DMS153 treated with DMSO at 0.1 percent for 48 hours (cell line): ENCODE data around the gene CD300A.

Experiments used
- DNase-seq: peaks from one replicate; lab custom pipeline; 2025; ENCODE audit not compliant: unreplicated experiment; lab: John Stamatoyannopoulos, UW

The CD300A gene

GRCh38 chr17:74466111-74466827 lies at the start of gene CD300A:
Gene CD300A (plus strand): TSS chr17:74466634. CDS start chr17:74466704, 70 bp downstream.
- no peak for DNase-seq

DNA sequence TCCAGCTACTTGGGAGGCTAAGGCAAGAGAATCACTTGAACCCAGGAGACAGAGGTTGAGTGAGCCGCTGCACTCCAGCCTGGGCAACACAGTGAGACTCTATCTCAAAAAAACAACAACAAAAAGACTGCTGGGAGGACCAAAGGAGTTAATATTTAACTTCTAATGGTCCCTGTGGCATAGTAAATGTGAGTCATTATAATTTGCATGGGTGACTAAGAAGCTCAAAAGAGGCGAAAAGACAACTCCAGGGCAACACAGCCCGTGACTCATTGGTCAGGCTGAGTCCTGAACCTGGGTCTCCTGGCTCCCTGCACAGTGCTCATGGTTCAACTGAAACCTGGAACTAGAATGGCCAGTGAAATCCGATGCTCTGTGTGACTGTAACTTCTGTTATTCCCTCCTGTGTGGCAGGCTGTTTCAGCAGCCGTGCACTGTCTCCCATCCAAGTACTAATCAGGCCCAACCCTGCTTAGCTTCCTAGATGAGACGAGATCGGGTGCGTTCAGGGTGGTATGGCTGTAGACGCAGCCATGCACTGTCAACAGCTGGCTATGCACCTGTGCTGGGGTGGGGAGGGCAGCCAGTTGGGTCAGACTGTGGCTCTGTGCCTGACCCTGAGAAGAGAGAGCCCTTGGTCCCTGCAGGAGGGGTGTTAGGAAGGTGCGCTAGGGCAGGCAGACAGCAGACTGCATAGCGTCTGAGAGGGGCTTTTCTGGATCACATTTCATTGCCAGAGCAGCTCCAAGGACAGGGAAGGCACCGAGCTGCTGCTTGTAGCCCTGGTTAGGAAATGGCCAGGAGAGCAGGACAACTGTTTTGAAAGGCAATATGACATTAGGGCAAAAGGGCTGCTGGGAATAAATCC lies 49.0 kb upstream of the CD300A start:
- DNase-seq = no peak

GRCh38 chr17:74419928-74420411 lies 46.5 kb upstream of the CD300A start:
- DNase-seq = no peak

DNA sequence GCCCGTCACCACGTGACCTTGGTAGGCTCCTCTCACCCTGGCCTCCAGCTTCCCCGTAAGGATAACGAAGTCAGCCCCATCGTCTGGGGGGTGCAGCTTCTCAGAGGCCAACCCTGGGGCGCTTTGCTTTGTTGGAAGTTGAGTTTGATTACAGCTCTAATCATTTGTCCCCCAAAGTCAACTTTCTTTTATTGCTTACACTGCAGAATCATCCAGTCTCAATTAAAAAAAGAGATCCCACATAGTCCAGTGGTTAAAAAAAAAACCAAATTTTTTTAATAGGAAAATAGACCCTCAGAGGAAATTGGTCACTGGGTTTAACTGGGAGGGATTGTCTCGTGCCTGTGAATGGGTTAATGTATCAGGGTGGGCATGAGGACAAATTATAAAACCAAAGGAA lies 42.3 kb upstream of the CD300A start:
- DNase-seq = no peak

GRCh38 chr17:74424657-74425056 lies 41.8 kb upstream of the CD300A start:
- DNase-seq = no peak

DNA sequence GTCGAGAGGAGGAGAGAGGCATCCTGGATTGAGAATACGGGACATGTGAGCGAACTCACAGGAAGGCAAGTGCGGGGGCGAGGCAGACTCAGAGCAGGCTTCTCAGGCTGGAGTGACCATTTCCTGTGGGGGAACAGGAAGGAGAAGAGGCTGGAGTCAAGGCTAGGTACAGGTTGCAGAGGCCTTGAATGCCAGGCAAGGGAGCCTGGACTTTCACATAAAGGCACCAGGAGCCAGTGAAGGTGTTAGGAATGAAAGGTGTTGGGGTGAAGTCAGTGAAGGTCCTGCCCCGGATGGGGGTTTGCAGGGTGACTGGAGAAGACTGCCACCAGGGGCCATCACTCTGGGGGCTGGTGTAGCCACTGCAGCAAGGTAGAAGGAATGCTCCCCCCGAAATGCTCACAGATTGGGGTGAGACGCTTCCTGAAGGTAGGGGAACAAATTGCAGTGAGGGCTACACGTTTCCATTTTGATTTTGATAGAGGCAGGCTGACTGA lies 39.8 kb upstream of the CD300A start:
- DNase-seq = no peak

- DNase-seq = no peak
These were observed 39.2 kb upstream of the CD300A start for GRCh38 chr17:74427048-74427762.

DNA sequence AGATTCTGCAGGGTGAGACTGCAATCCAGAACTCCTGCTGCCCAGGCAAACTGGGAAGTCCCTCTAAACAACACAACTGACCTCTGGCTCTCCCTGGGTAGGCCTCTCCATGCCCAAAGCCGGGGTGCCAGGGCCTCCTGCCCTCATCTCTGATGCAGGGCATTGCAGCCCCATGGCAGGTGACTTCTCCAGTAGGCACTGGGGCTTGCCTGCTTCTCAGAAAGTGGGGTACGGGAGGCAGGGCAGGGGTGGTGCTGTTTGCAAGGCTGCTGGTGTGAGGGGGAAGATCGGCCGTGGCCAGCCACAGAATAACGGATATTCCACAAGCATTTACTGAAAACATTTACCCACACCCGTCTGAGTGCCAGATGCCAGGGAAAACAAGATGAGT lies 38.7 kb upstream of the CD300A start:
- DNase-seq = no peak

- peak; percentile 28 for DNase-seq
These were observed 36.6 kb upstream of the CD300A start for GRCh38 chr17:74429604-74430384.

DNA sequence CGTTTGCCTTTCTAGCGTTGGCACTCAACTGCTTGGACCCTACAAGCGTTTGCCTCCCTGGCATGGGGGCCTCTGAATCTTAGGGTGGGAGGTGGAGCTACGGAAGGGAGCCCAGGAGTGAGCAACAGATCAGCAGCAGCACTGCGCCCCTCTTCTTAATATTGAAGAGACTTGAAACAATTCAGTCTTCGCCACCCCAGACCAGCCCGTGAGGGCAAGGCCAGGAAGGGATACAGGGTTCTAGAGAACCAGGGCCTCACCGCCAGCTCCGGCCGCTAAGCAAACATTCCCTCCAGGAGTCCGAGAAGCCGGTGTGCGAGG lies 36.1 kb upstream of the CD300A start:
- DNase-seq = no peak

GRCh38 chr17:74430706-74431567 lies 35.5 kb upstream of the CD300A start:
- DNase-seq = peak; percentile 68

- peak; percentile 51 for DNase-seq
These were observed 34.6 kb upstream of the CD300A start, which contains the start of gene GPRC5C for GRCh38 chr17:74431568-74432423. Gene GPRC5C (plus strand): TSS chr17:74432088. CDS start chr17:74439777, 7,689 bp downstream.

GRCh38 chr17:74432424-74432690 lies 34.1 kb upstream of the CD300A start:
- DNase-seq = no peak

- no peak for DNase-seq
These were observed 33.6 kb upstream of the CD300A start for GRCh38 chr17:74432766-74433391.

- DNase-seq = no peak
These were observed 32.9 kb upstream of the CD300A start for GRCh38 chr17:74433421-74434121.

DNA sequence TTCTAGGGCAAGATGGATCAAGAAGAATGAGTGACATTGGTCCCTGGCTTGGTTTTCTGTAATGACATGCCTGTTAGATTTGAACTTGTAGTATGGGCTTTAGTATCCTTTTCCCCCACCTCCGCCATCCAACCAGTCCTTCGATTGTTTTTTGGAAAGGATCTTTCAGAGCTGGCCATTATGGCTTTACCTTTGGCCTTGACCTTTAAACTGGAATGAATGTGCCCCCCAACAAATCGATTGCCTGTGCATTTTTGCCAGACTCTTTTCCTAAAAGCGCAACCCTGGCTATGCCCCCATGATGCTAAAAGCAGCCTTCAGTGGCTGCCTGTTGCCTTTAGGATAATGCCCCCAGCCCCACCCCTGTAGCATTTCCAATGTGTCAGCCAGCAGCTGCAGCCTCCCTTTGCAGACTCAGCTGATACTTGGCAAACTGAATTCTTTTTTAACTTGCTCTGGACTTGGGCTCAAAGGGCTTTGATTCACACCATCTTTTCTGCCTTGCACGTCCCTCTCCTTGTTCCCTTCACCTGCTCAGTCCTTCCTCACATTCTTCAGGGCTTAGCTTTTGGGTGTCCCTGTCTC lies 30.6 kb upstream of the CD300A start:
- no peak for DNase-seq

GRCh38 chr17:74437702-74438101 lies 28.7 kb upstream of the CD300A start:
- no peak for DNase-seq
